Stimulated activated CD8-positive, alpha-beta memory T cell treated with anti-CD3 and anti-CD28 coated beads, Interleukin-7, amount 100 ng/mL, for 1 hour (primary cell): Measurements from ENCODE around the gene MYO5A.

Source experiments
- DNase-seq, 2 donors: peaks; one replicate each; pipeline ENCODE4 v3.0.0-alpha.2; 2020; ENCODE audit warnings: low read depth in 2 of 2

MYO5A gene

GRCh38 chr15:52329987-52330386 lies 198.7 kb downstream of the MYO5A start:
- DNase-seq, result no peak

- no peak for DNase-seq
Measured at GRCh38 chr15:52329150-52329549, 199.5 kb downstream of the MYO5A start.

- no peak for DNase-seq
Measured at GRCh38 chr15:52328680-52329079, 200.0 kb downstream of the MYO5A start.

GRCh38 chr15:52326756-52327155 lies 201.9 kb downstream of the MYO5A start:
- no peak for DNase-seq

- no peak for DNase-seq
Measured at GRCh38 chr15:52324109-52324508, 204.6 kb downstream of the MYO5A start.

- no peak for DNase-seq
Measured at GRCh38 chr15:52318729-52319500, 209.8 kb downstream of the MYO5A start.

GRCh38 chr15:52317688-52318087 lies 211.0 kb downstream of the MYO5A start:
- DNase-seq, result no peak

- DNase-seq, result no peak
Measured at GRCh38 chr15:52317022-52317421, 211.7 kb downstream of the MYO5A start.

GRCh38 chr15:52309154-52309548 lies 219.5 kb downstream of the MYO5A start:
- DNase-seq, result no peak

GRCh38 chr15:52308446-52309153 lies 220.1 kb downstream of the MYO5A start:
- no peak for DNase-seq

GRCh38 chr15:52307847-52308246 lies 220.8 kb downstream of the MYO5A start:
- no peak for DNase-seq

GRCh38 chr15:52306270-52306669 lies 222.4 kb downstream of the MYO5A start:
- DNase-seq, result no peak

- DNase-seq, result no peak
Measured at GRCh38 chr15:52303093-52303772, 225.4 kb downstream of the MYO5A start.

GRCh38 chr15:52301265-52301847 lies 227.3 kb downstream of the MYO5A start:
- DNase-seq, result no peak

GRCh38 chr15:52295421-52296001 lies 233.2 kb downstream of the MYO5A start, which contains the start of gene MYO5C:
MYO5C (minus strand) TSS chr15:52295804; CDS start chr15:52295636, 168 bp downstream.
- no peak for DNase-seq

- no peak for DNase-seq
Measured at GRCh38 chr15:52294881-52295420, 233.7 kb downstream of the MYO5A start.

GRCh38 chr15:52292780-52293392 lies 235.8 kb downstream of the MYO5A start:
- DNase-seq, result no peak

- DNase-seq, result no peak
Measured at GRCh38 chr15:52291204-52291603, 237.5 kb downstream of the MYO5A start.

- no peak for DNase-seq
Measured at GRCh38 chr15:52290800-52291199, 237.9 kb downstream of the MYO5A start.

- DNase-seq, result no peak
Measured at GRCh38 chr15:52290329-52290728, 238.4 kb downstream of the MYO5A start.

GRCh38 chr15:52289629-52290081 lies 239.0 kb downstream of the MYO5A start:
- DNase-seq, result no peak
